ENCODE data around the gene IPCEF1.
"Not testable (repeated sequence)": the region's sequence is repeated elsewhere in the genome, so short reads cannot be mapped to it uniquely, and the experiment has no call there.

IPCEF1 gene

GRCh38 chr6:154247119-154247861 lies 109.3 kb downstream of the IPCEF1 start:
- Histone ChIP-seq H3K9ac (ENCODE audit: insufficient read length) (peak overlapping the region; percentile 73), H3K36me3 (ENCODE audit: insufficient read depth, low read length) (no peaks in the 10 kb centered on the region), H3K27ac (peak overlapping the region; percentile 88), H3K9me3 (ENCODE audit: low read depth, low read length) (no peaks in the 10 kb centered on the region), H3K4me3 (peak overlapping the region; percentile 77)
- no peak for DNase-seq (ENCODE audit: low read depth, low spot score)
- TF ChIP-seq FOXP2 (optimal IDR thresholded peaks at IDR 0.05; ENCODE audit: control extremely low read depth, extremely low read length, insufficient read depth): no peak
- no peak for TF ChIP-seq POLR2AphosphoS5 (IDR thresholded peaks at IDR 0.05; ENCODE audit: borderline replicate concordance, low read depth, low read length)
- TF ChIP-seq EZH2 (IDR thresholded peaks at IDR 0.05): no peak

- Histone ChIP-seq H3K4me3 (peak overlapping the region; percentile 77), H3K27ac (peak overlapping the region; percentile 88), H3K36me3 (ENCODE audit: insufficient read depth, low read length) (no peaks in the 10 kb centered on the region), H3K9me3 (ENCODE audit: low read depth, low read length) (no peaks in the 10 kb centered on the region), H3K9ac (ENCODE audit: insufficient read length) (peak overlapping the region; percentile 73)
- no peak for DNase-seq (ENCODE audit: low read depth, low spot score)
- no peak for TF ChIP-seq FOXP2 (optimal IDR thresholded peaks at IDR 0.05; ENCODE audit: control extremely low read depth, extremely low read length, insufficient read depth)
- no peak for TF ChIP-seq POLR2AphosphoS5 (IDR thresholded peaks at IDR 0.05; ENCODE audit: borderline replicate concordance, low read depth, low read length)
- no peak for TF ChIP-seq EZH2 (IDR thresholded peaks at IDR 0.05)
Measured at GRCh38 chr6:154246723-154247118, 109.9 kb downstream of the IPCEF1 start.

- H3K36me3 ChIP-seq (ENCODE audit: insufficient read depth, low read length): no peaks in the 10 kb centered on the region
- TF ChIP-seq FOXP2 (optimal IDR thresholded peaks at IDR 0.05; ENCODE audit: control extremely low read depth, extremely low read length, insufficient read depth) (no peak), POLR2AphosphoS5 (IDR thresholded peaks at IDR 0.05; ENCODE audit: borderline replicate concordance, low read depth, low read length) (no peak), EZH2 (IDR thresholded peaks at IDR 0.05) (no peak)
- H3K4me3 ChIP-seq: no peak overlapping the region
- DNase-seq (ENCODE audit: low read depth, low spot score): no peak
- no peaks in the 10 kb centered on the region for H3K9me3 ChIP-seq (ENCODE audit: low read depth, low read length)
- H3K9ac ChIP-seq (ENCODE audit: insufficient read length): no peak overlapping the region
- H3K27ac ChIP-seq: no peak overlapping the region
Measured at GRCh38 chr6:154245506-154245905, 111.1 kb downstream of the IPCEF1 start.

GRCh38 chr6:154243793-154244750 lies 112.5 kb downstream of the IPCEF1 start:
- no peaks in the 10 kb centered on the region for H3K36me3 ChIP-seq (ENCODE audit: insufficient read depth, low read length)
- no peaks in the 10 kb centered on the region for H3K9me3 ChIP-seq (ENCODE audit: low read depth, low read length)
- H3K4me3 ChIP-seq: no peak overlapping the region
- DNase-seq (ENCODE audit: low read depth, low spot score): no peak
- H3K27ac ChIP-seq: no peak overlapping the region
- H3K9ac ChIP-seq (ENCODE audit: insufficient read length): no peak overlapping the region
- no peak for TF ChIP-seq FOXP2 (optimal IDR thresholded peaks at IDR 0.05; ENCODE audit: control extremely low read depth, extremely low read length, insufficient read depth)
- TF ChIP-seq POLR2AphosphoS5 (IDR thresholded peaks at IDR 0.05; ENCODE audit: borderline replicate concordance, low read depth, low read length): no peak
- TF ChIP-seq EZH2 (IDR thresholded peaks at IDR 0.05): no peak

GRCh38 chr6:154242617-154243357 lies 113.8 kb downstream of the IPCEF1 start:
- no peak overlapping the region for H3K9ac ChIP-seq (ENCODE audit: insufficient read length)
- H3K4me3 ChIP-seq: no peak overlapping the region
- H3K36me3 ChIP-seq (ENCODE audit: insufficient read depth, low read length): no peaks in the 10 kb centered on the region
- DNase-seq (ENCODE audit: low read depth, low spot score): no peak
- no peaks in the 10 kb centered on the region for H3K9me3 ChIP-seq (ENCODE audit: low read depth, low read length)
- no peak overlapping the region for H3K27ac ChIP-seq
- TF ChIP-seq FOXP2 (optimal IDR thresholded peaks at IDR 0.05; ENCODE audit: control extremely low read depth, extremely low read length, insufficient read depth) (no peak), POLR2AphosphoS5 (IDR thresholded peaks at IDR 0.05; ENCODE audit: borderline replicate concordance, low read depth, low read length) (no peak), EZH2 (IDR thresholded peaks at IDR 0.05) (no peak)

GRCh38 chr6:154241581-154241980 lies 115.0 kb downstream of the IPCEF1 start:
- Histone ChIP-seq H3K9ac (ENCODE audit: insufficient read length) (no peak overlapping the region), H3K4me3 (no peak overlapping the region), H3K36me3 (ENCODE audit: insufficient read depth, low read length) (no peaks in the 10 kb centered on the region), H3K9me3 (ENCODE audit: low read depth, low read length) (no peaks in the 10 kb centered on the region), H3K27ac (no peak overlapping the region)
- DNase-seq (ENCODE audit: low read depth, low spot score): no peak
- TF ChIP-seq POLR2AphosphoS5 (IDR thresholded peaks at IDR 0.05; ENCODE audit: borderline replicate concordance, low read depth, low read length): no peak
- no peak for TF ChIP-seq EZH2 (IDR thresholded peaks at IDR 0.05)

GRCh38 chr6:154241061-154241460 lies 115.5 kb downstream of the IPCEF1 start:
- H3K4me3 ChIP-seq; H3K36me3 ChIP-seq (ENCODE audit: insufficient read depth, low read length); H3K9ac ChIP-seq (ENCODE audit: insufficient read length); DNase-seq (ENCODE audit: low read depth, low spot score); H3K27ac ChIP-seq; H3K9me3 ChIP-seq (ENCODE audit: low read depth, low read length): not testable (repeated sequence)

GRCh38 chr6:154239392-154239791 lies 117.2 kb downstream of the IPCEF1 start:
- Histone ChIP-seq H3K27ac (no peak overlapping the region), H3K9ac (ENCODE audit: insufficient read length) (no peak overlapping the region), H3K4me3 (no peak overlapping the region), H3K9me3 (ENCODE audit: low read depth, low read length) (no peaks in the 10 kb centered on the region), H3K36me3 (ENCODE audit: insufficient read depth, low read length) (no peaks in the 10 kb centered on the region)
- TF ChIP-seq EZH2 (IDR thresholded peaks at IDR 0.05) (no peak), POLR2AphosphoS5 (IDR thresholded peaks at IDR 0.05; ENCODE audit: borderline replicate concordance, low read depth, low read length) (no peak), FOXP2 (optimal IDR thresholded peaks at IDR 0.05; ENCODE audit: control extremely low read depth, extremely low read length, insufficient read depth) (no peak)
- no peak for DNase-seq (ENCODE audit: low read depth, low spot score)

Measured in SK-N-MC (cell line).